UCSD-AML1 (cell line): Measurements from ENCODE around the gene NTF3.

Source experiments
- DNase-seq: peaks from one replicate; lab custom pipeline; 2025; ENCODE audit not compliant: unreplicated experiment; lab: John Stamatoyannopoulos, UW

The NTF3 gene

DNA sequence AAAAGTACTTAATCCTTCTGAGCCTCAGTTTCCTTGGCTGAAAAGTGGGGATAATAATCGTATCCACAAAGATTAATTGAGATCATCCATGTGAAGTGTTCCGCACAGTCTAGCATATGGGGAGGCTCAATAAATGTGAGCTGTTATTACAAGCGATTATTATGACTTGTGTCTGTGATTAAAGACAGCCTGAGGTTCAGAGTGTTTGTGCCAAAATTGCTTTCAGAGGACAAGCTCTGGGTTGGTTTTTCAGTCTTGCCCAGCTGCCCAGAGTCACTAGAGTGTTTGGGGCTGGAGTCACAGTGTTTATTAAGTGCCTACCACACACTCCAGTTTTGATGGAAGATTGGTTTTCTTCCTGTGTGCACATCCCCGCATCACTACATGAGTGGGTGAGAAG is 53.5 kb downstream of the NTF3 start:
- no peak for DNase-seq

DNA sequence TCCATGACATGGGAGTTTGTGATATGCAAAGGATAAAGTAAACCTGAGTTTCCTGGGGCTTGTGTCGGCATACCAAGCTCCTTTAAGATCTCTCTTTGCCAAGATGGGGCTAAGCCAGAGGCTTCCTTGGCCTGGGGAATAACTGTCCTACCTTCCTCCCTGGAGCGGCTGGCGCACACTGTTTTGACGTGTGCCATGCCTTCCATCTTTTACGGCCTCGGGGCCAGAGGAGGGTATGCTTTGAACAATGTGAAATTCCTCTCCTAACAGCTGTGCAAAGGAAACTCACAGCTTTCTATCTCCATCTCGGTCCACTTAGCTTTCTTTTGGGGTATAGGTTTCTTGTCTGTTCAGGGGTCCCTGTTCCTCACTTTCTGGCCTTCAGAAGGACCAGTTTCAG is 55.2 kb downstream of the NTF3 start:
- no peak for DNase-seq

DNA sequence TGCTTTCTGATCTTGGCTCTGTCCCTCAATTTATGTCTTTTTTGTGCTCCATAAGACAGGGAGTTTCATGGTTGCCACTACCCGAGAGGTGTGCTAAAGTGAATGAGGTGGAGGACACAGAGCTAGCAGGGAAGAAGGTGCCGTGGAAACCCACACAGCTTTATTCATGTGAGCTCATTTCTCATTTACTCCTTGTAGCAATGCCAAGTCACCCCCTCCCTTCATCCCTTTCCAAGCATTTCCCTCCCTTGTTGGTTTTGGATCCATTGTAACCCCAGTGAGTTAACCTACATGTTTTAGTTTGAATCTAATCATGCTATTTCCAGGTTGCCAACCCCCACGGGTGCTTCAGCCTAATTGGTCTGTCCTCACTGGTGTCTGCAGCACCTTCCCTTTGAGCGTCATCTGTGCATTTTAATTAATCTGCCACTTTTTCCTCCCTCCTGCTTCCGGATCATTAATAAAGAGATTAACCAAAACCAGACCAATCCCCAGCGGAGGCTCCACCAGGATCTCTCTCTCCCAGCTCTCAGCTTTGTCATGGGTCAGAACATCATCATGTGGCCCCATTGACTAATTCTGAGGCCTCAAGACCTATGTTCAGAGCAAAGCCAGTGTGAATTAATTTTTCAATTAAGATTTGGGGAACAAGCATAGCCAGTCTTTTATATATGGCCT is 56.2 kb downstream of the NTF3 start:
- DNase-seq: no peak

DNA sequence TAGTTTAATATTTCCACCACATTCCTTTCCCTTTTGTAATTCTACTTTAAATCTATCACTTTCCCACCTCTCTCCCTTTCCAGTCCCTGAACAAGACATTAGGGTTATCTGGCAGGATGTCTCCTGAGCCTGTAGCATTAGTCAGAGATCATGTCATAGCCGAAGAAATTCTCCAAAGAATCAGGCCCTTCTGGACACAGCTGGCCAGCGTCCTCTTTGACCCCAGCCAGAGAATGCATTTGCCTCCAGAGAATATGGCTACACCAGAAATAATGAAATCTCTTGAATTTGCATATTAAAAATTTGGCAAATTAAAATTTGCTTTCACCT is 56.7 kb downstream of the NTF3 start:
- no peak for DNase-seq

DNA sequence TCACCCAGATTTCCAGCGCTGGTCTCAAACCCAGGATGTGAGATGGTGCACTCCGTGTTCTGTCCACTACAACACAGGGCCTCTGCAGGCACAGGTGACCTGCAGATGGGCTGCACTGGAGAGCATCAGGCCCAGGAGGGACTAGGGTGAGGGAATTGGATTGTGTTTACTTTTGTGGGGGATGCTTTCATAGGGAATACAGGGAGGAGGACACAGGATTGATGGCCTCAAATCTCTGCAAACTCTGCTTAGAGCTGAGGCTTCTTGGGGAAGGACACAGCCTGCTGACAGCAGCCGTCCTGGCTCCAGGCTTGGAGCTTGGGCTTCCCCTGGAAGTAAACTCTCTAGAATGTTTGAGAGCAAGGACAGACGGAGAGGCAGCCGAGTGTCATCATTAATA is 57.1 kb downstream of the NTF3 start:
- DNase-seq: no peak

DNA sequence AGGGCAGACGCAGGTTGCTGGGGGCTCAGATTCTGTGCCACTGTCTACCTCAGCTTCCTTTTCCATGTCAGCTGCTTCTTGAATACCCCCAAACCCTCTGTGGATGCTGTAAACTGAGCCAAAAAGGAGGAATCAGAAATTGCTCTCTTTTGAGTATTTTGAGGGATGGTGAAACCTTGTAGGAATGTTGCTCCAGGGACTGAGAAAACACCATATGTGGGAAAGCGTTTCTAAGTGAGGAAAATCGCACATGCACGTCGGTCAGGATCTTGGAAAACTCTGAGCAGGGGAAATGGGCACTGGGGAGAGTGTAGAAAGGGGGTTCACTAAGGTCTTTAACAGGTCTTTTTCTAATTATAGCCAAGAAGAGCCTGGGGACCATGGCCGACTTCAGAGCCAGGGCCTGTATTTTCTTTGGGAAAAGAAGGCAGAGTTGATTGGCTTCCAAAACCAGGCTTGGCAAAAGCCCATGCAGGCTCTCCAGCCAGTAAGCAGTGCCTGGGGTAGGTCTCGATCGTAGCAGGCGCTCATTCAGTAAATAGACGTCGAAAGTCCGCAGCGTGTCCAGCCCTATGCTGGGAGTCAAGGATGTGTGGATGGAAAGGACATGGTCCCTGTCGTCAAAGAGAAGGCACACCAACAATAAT is 58.0 kb downstream of the NTF3 start:
- no peak for DNase-seq

DNA sequence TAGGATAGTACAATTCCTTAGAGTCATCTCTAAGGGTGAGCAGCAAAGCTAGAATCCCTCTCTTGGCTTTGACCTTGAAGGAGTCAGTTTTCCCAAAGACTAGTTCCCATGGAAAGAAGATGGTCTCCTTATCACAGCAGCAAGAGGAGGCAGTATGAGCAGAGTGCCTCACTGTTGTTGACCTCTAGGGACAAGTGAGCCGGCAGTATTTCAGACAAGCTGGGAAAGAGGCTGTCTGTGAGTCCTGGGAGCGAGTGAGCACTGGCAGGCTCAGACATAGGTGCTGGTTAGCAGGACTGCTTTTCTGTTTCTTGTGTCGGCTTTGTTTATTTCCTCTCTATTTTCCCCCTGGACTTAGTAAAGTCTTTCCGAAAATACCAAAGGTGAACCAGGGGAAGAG is 60.7 kb downstream of the NTF3 start:
- no peak for DNase-seq

DNA sequence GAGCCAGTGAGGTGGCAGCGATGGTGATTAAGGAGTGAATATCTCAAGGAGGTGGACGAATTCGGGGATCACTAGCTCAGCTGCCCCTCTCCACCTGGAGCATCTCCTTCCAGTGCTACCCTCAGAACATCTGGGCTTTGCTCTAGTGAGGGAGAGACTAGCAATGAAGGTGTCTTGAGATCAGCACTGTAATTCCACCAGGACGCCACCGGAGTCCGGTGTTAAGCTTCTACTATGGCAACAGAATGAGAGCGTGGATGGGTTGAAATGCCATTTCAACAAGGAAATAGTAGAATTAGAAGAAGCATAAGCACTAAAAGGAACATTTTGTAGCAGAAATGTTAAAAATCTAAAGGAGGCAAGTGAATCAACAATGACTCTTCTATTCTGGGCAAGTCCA is 61.1 kb downstream of the NTF3 start:
- no peak for DNase-seq

DNA sequence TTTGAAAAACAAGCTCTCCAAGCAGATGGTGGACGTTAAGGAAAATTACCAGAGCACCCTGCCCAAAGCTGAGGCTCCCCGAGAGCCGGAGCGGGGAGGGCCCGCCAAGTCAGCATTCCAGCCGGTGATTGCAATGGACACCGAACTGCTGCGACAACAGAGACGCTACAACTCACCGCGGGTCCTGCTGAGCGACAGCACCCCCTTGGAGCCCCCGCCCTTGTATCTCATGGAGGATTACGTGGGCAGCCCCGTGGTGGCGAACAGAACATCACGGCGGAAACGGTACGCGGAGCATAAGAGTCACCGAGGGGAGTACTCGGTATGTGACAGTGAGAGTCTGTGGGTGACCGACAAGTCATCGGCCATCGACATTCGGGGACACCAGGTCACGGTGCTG is 62.4 kb downstream of the NTF3 start:
- no peak for DNase-seq

DNA sequence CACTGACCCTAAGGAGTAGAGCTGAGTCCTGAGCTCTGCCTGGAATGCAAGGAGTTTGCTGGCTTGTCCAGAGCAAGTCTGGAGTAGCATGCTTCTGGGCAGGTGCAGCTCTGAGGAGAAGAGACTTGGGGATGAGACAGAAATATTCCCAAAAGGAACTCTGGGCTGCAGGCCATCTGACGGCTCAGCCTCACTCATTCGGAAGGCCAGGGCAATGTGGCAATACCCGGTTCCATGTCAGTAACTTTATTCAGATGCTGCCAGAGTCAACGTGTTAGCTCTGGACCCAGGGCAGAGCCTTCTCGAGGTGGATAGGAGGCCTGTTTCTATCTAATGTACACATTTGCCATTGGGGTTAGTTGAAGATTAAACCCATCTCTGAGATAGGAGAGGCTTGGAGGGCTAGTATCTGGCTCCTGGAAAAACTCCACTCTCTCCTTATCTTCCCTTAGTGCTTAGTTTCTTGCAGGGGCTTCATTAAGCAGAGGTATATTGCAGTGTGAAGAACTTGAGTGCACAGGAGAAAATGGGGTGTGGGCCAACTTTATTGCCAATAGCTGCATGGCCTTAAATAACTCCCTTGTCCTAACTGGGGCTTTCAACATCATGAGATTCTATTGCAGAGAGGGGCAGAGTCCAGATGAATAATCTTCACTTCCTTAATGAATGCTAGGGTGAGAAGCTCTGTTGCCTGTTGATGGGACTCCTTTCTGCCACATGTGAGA is 65.6 kb downstream of the NTF3 start:
- no peak for DNase-seq

DNA sequence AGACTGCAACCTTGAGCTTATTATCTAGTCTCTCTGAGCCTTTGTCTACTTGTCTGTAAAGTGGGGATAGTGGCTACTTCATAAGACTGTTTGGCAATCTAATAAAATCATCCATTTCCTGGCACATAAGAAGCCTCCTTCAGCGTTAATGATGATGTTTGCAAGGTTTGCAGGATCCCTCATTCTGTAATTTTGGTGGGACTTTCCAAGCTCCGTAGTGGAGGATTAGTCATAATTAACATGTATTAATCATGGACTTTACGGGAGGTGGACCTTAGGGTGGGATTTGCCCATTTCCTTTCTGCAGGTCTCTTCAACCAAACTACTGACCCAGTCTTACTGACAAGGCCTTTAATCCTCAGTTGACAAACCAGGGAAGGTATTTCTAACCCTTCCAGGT is 66.2 kb downstream of the NTF3 start:
- DNase-seq: no peak

DNA sequence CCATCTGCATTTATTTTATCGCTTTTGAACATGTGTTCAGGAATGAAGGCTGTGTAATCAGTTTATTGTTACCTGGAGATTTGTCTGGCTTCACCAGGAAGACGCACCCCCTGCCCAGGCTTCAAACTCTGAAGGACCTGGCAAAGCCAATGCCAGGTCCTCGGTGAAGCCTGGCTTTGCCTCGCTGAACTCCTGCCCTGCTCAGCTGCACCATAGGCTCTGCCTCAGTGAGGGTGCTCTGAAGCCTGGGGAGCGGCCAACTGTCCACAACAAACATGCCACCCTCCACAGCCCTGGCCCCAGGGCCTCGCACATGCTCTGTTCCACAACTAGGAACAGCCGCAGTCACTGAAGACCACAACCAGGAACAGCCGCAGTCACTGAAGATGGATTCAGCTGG is 66.9 kb downstream of the NTF3 start:
- DNase-seq: no peak

DNA sequence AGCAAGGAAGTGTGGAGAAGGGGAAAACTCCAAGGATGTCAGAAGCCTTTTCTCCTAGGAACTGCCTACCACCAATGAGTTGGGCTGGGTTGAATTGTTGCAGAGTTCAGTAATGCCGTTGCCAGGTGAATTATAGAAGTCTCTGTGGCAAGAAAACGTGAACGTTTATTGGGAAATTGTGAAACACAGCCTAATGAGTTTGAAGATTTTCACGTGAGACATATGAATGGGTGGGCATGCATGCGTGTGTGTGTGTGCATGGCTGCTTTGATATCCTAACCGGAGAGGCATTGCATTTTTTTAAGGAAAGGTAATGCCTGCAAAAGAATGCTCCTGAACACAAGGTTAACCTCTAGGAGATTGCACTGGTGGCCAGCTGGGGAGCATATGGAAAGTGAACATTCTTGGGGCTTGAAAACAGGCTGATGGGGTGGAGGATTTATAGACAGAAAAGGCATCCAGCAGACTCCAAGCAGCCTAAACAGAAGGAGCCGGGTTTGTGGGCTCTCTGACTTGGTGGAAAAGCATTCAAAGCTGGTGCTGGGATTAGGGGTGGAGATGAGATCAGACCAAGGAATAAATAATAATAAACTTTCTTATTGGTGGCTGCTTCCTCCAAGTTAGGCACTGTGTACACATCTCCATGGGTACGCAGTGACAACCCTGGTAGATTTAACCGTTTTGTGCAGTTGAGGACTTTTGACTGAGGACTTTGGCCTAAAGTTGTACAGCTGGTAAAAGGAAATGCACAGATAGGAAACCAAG is 67.8 kb downstream of the NTF3 start:
- no peak for DNase-seq

DNA sequence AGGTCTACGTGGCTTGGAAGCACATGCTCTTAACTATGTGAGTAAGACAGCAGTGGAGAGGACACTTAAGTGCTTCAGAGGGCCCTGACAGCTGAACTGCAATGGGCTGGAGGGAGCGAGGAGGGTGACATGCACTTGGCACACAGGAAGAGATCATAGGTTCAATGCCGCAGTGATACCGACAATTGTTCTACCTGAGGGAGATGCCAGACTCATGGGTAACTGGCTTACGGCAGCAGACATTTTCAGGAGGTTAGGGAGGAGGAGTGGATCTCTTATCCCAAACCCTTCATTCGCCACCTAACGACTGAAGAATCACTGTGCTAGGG is 68.4 kb downstream of the NTF3 start:
- no peak for DNase-seq

DNA sequence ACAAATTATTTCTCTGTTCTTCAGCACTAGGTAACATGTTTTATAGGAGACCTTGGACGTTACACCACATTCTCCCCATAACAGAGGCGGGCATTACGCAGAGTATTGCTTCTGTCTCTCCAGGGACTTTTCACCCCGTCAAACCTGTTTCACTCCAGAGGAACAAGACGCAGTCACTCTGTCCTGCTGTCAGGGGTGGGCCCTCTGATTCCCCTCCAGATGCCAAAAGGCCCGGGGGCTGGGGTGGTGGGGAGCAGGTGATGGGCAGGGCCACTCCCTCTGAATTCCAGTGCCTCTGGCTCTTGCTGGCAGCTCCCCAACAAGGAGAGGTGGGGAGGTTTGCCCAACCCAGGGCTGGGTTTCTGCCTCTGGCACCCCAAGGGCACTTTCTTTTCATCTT is 71.9 kb downstream of the NTF3 start:
- no peak for DNase-seq

DNA sequence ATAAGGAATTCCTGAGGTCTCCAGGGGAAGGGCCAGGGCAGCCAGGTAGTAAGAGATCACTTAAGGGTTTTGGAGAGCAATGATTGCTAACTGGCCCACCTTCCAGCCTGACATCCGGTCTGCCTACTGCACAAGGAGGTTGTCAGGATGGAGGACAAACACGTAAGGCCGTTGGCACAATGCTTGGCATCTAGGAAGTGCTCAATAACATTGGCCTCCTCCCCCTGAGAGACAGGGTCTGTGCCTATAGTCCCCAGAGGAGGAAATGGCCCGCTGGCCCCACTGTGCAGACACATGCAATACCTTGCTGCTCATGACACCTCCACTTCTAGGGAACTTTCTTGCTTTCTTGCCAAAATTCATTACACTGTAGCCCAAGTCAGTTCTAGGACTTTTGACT is 73.2 kb downstream of the NTF3 start:
- DNase-seq: no peak

DNA sequence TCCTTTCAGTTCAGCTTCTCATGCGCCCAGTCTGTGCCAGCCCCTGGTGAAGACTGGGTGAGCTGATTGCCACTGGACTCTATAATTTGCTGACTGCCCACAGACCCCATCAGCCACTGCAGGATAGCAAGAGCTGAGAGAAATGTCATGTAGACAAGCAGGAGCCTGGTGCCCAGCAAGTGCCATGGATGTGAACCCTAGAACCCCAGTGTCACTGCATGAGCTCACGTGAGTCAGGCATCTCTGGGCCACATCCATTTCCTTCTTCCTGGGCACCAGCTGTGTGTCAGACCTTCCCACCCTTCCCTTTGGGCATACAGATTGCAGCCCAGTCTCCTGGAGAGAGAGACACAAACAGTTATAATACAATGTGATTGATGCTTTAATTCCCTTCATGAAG is 73.8 kb downstream of the NTF3 start:
- DNase-seq: no peak

DNA sequence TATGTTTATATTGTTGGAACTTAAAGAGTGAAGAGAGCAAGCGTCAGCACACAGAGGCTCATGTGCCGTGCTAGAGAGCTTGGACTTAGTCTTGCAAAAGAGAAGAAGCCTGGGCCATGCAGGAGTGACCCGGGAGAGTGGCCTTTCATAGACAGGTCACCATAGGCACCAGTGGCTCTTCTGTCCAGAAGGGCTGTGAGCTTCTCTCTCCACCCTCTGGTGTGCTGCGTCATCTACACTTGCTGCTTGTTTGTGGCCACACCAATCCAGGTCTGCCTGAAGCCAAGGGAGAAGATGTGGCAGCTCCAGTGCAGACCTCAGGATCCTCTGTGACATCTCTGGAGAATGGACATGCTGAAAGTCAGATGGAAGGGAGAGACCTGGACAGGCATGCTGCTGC is 74.4 kb downstream of the NTF3 start:
- no peak for DNase-seq

DNA sequence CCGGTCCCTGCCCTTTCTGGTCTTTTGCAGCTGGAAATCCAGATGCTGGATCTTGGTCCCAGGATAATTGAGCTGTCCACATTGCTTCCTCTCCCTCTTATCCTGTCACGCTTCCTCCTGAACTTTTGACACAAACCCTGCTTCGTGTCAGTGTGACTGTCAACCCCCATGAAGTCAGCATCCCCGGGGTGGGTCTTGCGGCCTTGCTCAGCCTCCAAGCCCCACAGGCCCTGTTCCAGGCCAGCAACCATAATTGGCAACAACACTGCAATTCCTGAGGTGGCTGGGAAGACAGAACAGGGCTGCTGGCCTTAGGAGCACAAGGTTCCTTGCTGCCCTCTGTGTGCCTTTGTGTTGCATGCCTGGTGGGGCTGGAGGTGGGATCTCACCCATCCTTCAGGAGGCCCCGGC is 74.9 kb downstream of the NTF3 start:
- DNase-seq: no peak

DNA sequence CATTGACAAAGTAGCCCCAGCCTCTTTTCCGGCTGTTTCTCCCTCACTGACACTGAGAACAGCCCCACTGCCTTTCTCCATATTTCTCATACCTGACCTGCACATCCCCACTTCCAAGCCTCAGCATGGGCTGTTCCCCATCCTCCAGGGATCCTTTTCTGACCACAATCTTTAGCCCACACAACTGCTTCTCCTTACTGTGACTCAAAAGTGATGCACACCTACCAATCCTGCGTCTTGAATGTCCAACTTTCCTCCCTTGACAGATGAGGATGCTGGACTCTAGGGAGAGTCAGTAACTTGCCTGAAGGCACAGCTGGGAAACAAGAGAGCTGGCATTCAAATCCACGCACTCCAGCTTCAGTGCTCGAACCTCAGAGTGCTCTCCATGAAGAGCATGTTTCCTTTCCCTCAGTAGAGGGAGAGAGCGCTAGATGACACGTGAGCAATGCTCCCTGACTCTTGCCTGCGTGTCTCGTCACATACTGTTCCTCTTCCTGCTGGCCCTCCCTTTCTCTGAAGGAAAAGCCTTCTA is 75.6 kb downstream of the NTF3 start:
- DNase-seq: no peak

DNA sequence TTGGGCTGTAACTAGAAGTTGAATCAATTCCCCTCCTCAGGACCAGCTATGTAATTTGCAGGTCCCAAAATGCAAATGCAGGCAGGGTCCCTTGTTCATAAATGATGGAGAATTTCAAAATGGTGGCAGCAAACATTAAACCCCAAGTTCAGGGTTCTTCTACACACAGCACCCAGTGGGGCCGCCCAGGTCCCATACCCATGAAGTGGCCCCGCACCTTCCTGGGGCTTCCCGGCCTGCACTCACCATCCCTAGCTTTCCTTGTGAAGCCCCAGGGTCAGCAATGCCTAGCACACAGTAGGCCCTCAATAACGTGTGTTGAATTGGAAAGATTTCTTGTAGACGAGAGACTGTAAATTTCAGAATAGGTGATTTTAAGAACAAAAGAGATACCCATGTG is 76.0 kb downstream of the NTF3 start:
- no peak for DNase-seq

DNA sequence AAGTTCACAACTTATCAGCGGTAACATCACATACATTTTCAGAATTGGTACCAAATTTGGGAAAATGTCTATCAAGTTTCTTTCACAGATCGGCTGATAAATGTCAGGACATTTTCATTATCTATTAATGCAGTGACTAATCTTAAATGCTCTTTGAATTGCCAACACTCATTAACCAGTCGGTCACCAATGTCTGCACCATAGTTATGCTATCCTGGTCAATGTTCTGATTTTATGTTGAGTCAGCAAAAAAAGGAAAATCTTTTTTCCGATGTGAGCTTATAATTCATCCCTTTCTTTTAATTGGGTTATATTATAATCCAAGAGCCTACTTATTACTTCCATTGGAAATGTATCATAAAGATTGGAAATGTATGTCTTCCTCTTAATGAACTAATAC is 77.2 kb downstream of the NTF3 start:
- DNase-seq: no peak
